HepG2 (cell line): Measurements from ENCODE around the gene CLNS1A. TPM values are rescaled to one million over a fixed set of nuclear protein-coding genes. Genes with fewer than 3 reads are reported as not detected.

Source experiments
- ATAC-seq: fragments of 200-7000 bp; cut with Tn5 transposase; 3 replicates; pipeline ENCODE4 v1.9.1; 2020; ENCODE audit warnings: mild to moderate bottlenecking, moderate library complexity
- BruUV-seq: library from RNA; stranded (reverse); fragments of 400-500 nt; replicated peaks from 2 replicates; lab custom pipeline; 2021; lab: Mats Ljungman, UMichigan
- CTCF ChIA-PET: fragments of 300-600 bp; formaldehyde crosslinking; extraction: SDS; loops from one replicate; lab custom pipeline; 2021; ENCODE audit warnings: low total read pairs, inconsistent platforms, low intra/inter-chr PET ratio; lab: Yijun Ruan, JAX
- POLR2A ChIA-PET: fragments of 350-600 bp; sonication (Branson Sonifier 250); formaldehyde crosslinking; loops from one replicate; lab custom pipeline; 2020; ENCODE audit warnings: antibody characterized with exemption, inconsistent platforms; lab: Yijun Ruan, JAX
- DNase-seq: peaks from one replicate; pipeline ENCODE4 v3.0.0-alpha.2; 2015; ENCODE audit warnings: low spot score
- FAIRE-seq: peaks from 3 replicates; lab custom pipeline; 2011; peaks lifted over from hg19 to GRCh38; lab: Jason Lieb, UNC
- H2AFZ ChIP-seq: one replicate; pipeline ENCODE4 v1.6.1; 2011; ENCODE audit warnings: low read length, inconsistent platforms
- H3K27ac ChIP-seq: fragments of 300-600 bp; 3 replicates; pipeline ENCODE4 v1.8.0; 2011; ENCODE audit warnings: mixed run types, mild to moderate bottlenecking, mixed read lengths, low read length, inconsistent platforms; ENCODE audit not compliant: insufficient read depth; ENCODE audit errors: extremely low read length
- H3K27me3 ChIP-seq, 2 experiments: fragments of 200-600 bp in 1 of 2; 2 replicates in 1 of 2; 3 replicates in 1 of 2; pipeline versions ENCODE4 v1.6.0 to v1.8.0; 2011; ENCODE audit warnings: low read length in 2 of 2, mild to moderate bottlenecking in 2 of 2, moderate library complexity in 2 of 2, inconsistent platforms in 1 of 2; ENCODE audit not compliant: insufficient read depth in 2 of 2, control insufficient read depth in 1 of 2
- H3K36me3 ChIP-seq, 2 experiments: fragments of 200-600 bp in 1 of 2; replicated peaks in 1 of 2; 2 replicates in 1 of 2; 3 replicates in 1 of 2; pipeline versions ENCODE4 v1.5.1 to v1.8.0; 2011; ENCODE audit warnings: low read length in 2 of 2, inconsistent platforms in 1 of 2; ENCODE audit not compliant: insufficient read depth in 2 of 2, control insufficient read depth in 1 of 2
- H3K4me1 ChIP-seq: 2 replicates; pipeline ENCODE4 v1.5.1; 2012; ENCODE audit warnings: low read length, inconsistent platforms; ENCODE audit not compliant: insufficient read depth
- H3K4me2 ChIP-seq: 2 replicates; pipeline ENCODE4 v1.6.0; 2011; ENCODE audit warnings: low read depth, low read length, inconsistent platforms
- H3K4me3 ChIP-seq, 3 experiments: fragments of 200-600 bp in 1 of 3; sonication (generic), shearing (Covaris generic) in 1 of 3; replicated peaks in 1 of 3; 2 replicates each; pipeline ENCODE4 v1.5.1; 2011 to 2016; ENCODE audit warnings: low read length in 3 of 3, inconsistent platforms in 2 of 3, low read depth in 2 of 3, mild to moderate bottlenecking in 2 of 3, control low read depth in 1 of 3, mixed read lengths in 1 of 3; ENCODE audit not compliant: insufficient read depth in 1 of 3
- H3K79me2 ChIP-seq: one replicate; pipeline ENCODE4 v1.6.1; 2011; ENCODE audit warnings: low read length, inconsistent platforms; ENCODE audit not compliant: insufficient read depth
- H3K9ac ChIP-seq: 2 replicates; pipeline ENCODE4 v1.6.0; 2011; ENCODE audit warnings: mild to moderate bottlenecking, low read depth, low read length, inconsistent platforms; ENCODE audit not compliant: insufficient read depth
- H3K9me3 ChIP-seq: 2 replicates; pipeline ENCODE4 v1.5.1; 2012; ENCODE audit warnings: mild to moderate bottlenecking, low read length
- H4K20me1 ChIP-seq: 2 replicates; pipeline ENCODE4 v1.6.0; 2011; ENCODE audit warnings: inconsistent platforms, mild to moderate bottlenecking, low read length, moderate library complexity; ENCODE audit not compliant: insufficient read depth
- PRDM10 ChIP-seq: sonication (generic); formaldehyde crosslinking; IDR thresholded peaks from 2 replicates; pipeline ENCODE4 v1.4.0; 2020; ENCODE audit warnings: low read depth, missing genetic modification reagents
- REXO4 ChIP-seq: sonication (generic); formaldehyde crosslinking; IDR thresholded peaks from 2 replicates; pipeline ENCODE4 v1.8.0; 2022; ENCODE audit warnings: missing genetic modification reagents, mild to moderate bottlenecking, borderline replicate concordance
- SALL2 ChIP-seq: sonication (generic); formaldehyde crosslinking; IDR thresholded peaks from 2 replicates; pipeline ENCODE4 v1.8.1; 2023; ENCODE audit warnings: mild to moderate bottlenecking, missing genetic modification reagents, inconsistent platforms
- WGBS: methylation state at CpG from one replicate; pipeline ENCODE4 v1.1.6; 2017; ENCODE audit warnings: low lambda C conversion rate; 5-methylcytosine and 5-hydroxymethylcytosine counted together
- in situ Hi-C: cut with HindIII; loops from 2 replicates; pipeline ENCODE4 v1.10.0; 2017; ENCODE audit warnings: low pct_unique_long_range_greater_than_20kb; ENCODE audit not compliant: extremely low pct_ligation_motif_present
- intact Hi-C: fragments of 100-400 bp; cut with micrococcal nuclease; formaldehyde crosslinking; loops from one replicate; pipeline ENCODE4 v1.10.0; 2022; ENCODE audit not compliant: unreplicated experiment
- polyA plus RNA-seq, 8 experiments: library from polyadenylated mRNA; depleted of rRNA in 3 of 8; stranded (reverse) in 7 of 8; unstranded in 1 of 8; fragments of >200 nt; fragmentation: Illumina TruSeq in 4 of 8; extraction: Trizol in 4 of 8; gene quantifications; 2 replicates each; pipeline versions ENCODE4 v1.2.1 to v1.2.3, GENCODE V29; 2011 to 2016; ENCODE audit warnings: low read depth in 4 of 8, missing spikeins in 1 of 8, mixed read lengths in 1 of 8; ENCODE audit not compliant: insufficient read depth in 1 of 8
- total RNA-seq, 5 experiments: library from RNA; depleted of rRNA; stranded (reverse); fragments of >200 nt; fragmentation: Illumina TruSeq; extraction: Trizol; gene quantifications; 2 replicates each; pipeline ENCODE4 v1.2.3, GENCODE V29; 2016; ENCODE audit warnings: low read depth in 1 of 5

Gene CLNS1A
- total and polyA plus RNA-seq, 2 of the 13 experiments (the other 11 are each of a cell fraction or from before 2014, with no cell fraction given), result 158 to 219 TPM

DNA sequence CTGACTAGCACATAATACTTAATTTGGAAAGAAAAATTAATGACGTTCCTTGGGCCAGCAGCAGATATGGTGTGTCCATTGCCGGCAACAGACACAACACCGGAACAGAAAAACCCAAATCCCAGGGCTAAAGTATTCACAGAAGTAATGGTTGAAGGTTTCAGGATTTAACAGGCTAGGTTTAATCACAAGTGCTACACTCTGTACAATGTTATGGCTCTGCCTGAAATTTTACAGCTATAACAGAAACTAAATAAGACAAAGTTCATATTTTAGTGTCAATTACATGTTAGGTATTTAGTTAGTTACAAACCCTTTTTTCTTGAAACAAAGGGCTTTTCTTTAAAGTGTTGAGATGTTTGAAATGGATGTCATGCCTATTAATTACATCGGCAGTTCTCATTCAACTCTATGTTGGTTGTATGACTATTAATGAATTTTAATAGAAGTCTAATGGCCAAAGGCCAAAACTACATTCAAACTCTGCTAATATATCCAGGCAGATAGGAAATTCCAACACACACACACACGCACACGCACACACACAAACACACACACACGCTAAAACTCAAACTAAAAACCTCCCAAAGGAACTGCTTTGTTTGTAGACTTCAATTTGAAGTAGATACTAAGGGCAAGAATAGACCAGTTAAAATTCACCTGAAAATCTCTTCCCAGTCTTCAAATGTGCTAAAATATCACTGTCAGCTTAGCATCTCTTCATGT, 27.8 kb upstream of the CLNS1A start:
- no peaks in the 10 kb centered on the region for H3K79me2 ChIP-seq
- no peak overlapping the region for H3K4me3 ChIP-seq
- TF ChIP-seq SALL2 (CRISPR knock-in tag) (no peak), PRDM10 (CRISPR knock-in tag) (no peak), REXO4 (CRISPR knock-in tag) (no peak)
- no peaks in the 10 kb centered on the region for H4K20me1 ChIP-seq
- no peak for ATAC-seq
- ChIA-PET CTCF (no interaction called here), POLR2A (no interaction called here)
- H3K27ac ChIP-seq, result no peak overlapping the region
- peaks cover 9% of the 10 kb centered on the region for H3K4me1 ChIP-seq
- intact Hi-C loops, result no loop called here
- H2AFZ ChIP-seq, result no peak overlapping the region
- H3K27me3 ChIP-seq, result no peaks in the 10 kb centered on the region
- DNase-seq, result no peak
- H3K9me3 ChIP-seq, result no peaks in the 10 kb centered on the region
- in situ Hi-C loops, result no loop called here
- peaks cover 5 to 32% of the 10 kb centered on the region in 2 experiments; a peak in 4 of 5 replicates for H3K36me3 ChIP-seq
- H3K4me2 ChIP-seq, result no peak overlapping the region
- no TSS peak for BruUV-seq
- no peak for FAIRE-seq
- no peak overlapping the region for H3K9ac ChIP-seq
- 97% methylated on average over 7 of the region's 7 CpGs for WGBS
